Activated naive CD4-positive, alpha-beta T cell treated with anti-CD3 and anti-CD28 coated beads, Interleukin-2, amount 50 U/mL, for 16 hours (primary cell): ENCODE results near the gene CDX2.

ENCODE experiments used
- DNase-seq: peaks from one replicate; pipeline ENCODE4 v3.0.0-alpha.2; 2020

The CDX2 gene

GRCh38 chr13:27915301-27916207, 53.6 kb downstream of the CDX2 start:
- DNase-seq = no peak

- DNase-seq = no peak
Observed at GRCh38 chr13:27913160-27913559, 56.0 kb downstream of the CDX2 start.

- no peak for DNase-seq
Observed at GRCh38 chr13:27911521-27911920, 57.6 kb downstream of the CDX2 start.
